ENCODE measurements around the gene PCDH9. TPM values are rescaled to one million over a fixed set of nuclear protein-coding genes. Genes with fewer than 3 reads are reported as not detected.

The PCDH9 gene
- polyA plus RNA-seq, 3 donors: 0.03 TPM; not detected in 1

DNA sequence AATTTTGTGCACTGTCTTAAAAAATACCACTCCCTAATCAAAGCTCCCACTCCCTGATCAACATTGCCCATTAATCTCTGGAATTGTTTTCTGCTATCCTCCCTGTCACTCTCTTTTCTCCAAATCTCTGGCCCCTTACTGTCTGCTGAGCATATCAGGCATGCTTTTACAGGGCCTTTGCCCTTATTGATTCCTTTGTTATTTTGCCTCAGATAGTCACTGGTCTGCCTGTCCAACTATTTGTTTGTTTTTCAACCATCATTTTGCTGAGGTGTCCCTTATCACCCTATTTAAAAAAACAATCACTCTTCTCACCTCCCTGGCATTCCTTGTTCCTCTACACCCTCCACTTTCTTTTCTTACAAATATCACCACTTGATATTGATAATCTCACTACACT is 153.0 kb downstream of the PCDH9 start:
- no peaks in the 10 kb centered on the region for H3K79me2 ChIP-seq (ENCODE audit: insufficient read depth, low read length)
- DNase-seq: no peak
- H3K27ac ChIP-seq (ENCODE audit: low read depth in 1 of 2, low read length in 2 of 2): no peak overlapping the region
- no peak overlapping the region for H3K9ac ChIP-seq (ENCODE audit: insufficient read depth, low read length, poor library complexity, severe bottlenecking)
- no peaks in the 10 kb centered on the region for H3K4me1 ChIP-seq (ENCODE audit: control insufficient read depth in 1 of 2, insufficient read depth in 2 of 2, low read length in 2 of 2)
- H2AFZ ChIP-seq (ENCODE audit: insufficient read depth, low read depth, low read length, poor library complexity, severe bottlenecking): no peak overlapping the region
- no peaks in the 10 kb centered on the region for H3K36me3 Mint-ChIP-seq
- H3K4me1 Mint-ChIP-seq: no peaks in the 10 kb centered on the region
- H3K4me3 Mint-ChIP-seq: no peak overlapping the region
- no peak overlapping the region for H3K4me3 ChIP-seq (replicated peaks in 1 of 3; ENCODE audit: low read depth in 2 of 3, low read length in 3 of 3)
- H3K27me3 ChIP-seq (ENCODE audit: control insufficient read depth in 2 of 2, insufficient read depth in 2 of 2, low read length in 2 of 2): no peaks in the 10 kb centered on the region
- H3K9me3 ChIP-seq (replicated peaks in 1 of 2; ENCODE audit: control insufficient read depth in 1 of 2, insufficient read depth in 1 of 2, low read length in 2 of 2): no peaks in the 10 kb centered on the region
- TF ChIP-seq, protein P1, sequence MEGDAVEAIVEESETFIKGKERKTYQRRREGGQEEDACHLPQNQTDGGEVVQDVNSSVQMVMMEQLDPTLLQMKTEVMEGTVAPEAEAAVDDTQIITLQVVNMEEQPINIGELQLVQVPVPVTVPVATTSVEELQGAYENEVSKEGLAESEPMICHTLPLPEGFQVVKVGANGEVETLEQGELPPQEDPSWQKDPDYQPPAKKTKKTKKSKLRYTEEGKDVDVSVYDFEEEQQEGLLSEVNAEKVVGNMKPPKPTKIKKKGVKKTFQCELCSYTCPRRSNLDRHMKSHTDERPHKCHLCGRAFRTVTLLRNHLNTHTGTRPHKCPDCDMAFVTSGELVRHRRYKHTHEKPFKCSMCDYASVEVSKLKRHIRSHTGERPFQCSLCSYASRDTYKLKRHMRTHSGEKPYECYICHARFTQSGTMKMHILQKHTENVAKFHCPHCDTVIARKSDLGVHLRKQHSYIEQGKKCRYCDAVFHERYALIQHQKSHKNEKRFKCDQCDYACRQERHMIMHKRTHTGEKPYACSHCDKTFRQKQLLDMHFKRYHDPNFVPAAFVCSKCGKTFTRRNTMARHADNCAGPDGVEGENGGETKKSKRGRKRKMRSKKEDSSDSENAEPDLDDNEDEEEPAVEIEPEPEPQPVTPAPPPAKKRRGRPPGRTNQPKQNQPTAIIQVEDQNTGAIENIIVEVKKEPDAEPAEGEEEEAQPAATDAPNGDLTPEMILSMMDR (IDR thresholded peaks at IDR 0.05): no peak
- H3K27me3 Mint-ChIP-seq (ENCODE audit: low read depth in 3 of 3): peaks cover under 1 to 2% (median 1%) of the 10 kb centered on the region in 3 donors
- H3K27ac Mint-ChIP-seq: no peak overlapping the region
- no peak overlapping the region for H3K4me2 ChIP-seq (replicated peaks; ENCODE audit: extremely low read depth, low read length, poor library complexity, severe bottlenecking)
- no peaks in the 10 kb centered on the region for H3K36me3 ChIP-seq (replicated peaks in 1 of 2; ENCODE audit: control insufficient read depth in 1 of 2, insufficient read depth in 2 of 2, low read length in 2 of 2)
- H4K20me1 ChIP-seq (ENCODE audit: insufficient read depth, low read length): no peaks in the 10 kb centered on the region
- intact Hi-C loops (cut with micrococcal nuclease): no loop called here
- H3K9me3 Mint-ChIP-seq: peaks cover 0 to 4% (median 2%) of the 10 kb centered on the region in 7 donors

GRCh38 chr13:67076378-67076777 is 153.8 kb downstream of the PCDH9 start:
- TF ChIP-seq, protein P1 (IDR thresholded peaks at IDR 0.05): no peak
- Mint-ChIP-seq H3K4me3 (no peak overlapping the region), H3K27ac (no peak overlapping the region), H3K9me3 (peaks cover 0 to 4% (median 1%) of the 10 kb centered on the region in 7 donors), H3K36me3 (no peaks in the 10 kb centered on the region), H3K4me1 (no peaks in the 10 kb centered on the region), H3K27me3 (ENCODE audit: low read depth in 3 of 3) (peaks cover 0 to 2% (median 1%) of the 10 kb centered on the region in 3 donors)
- Histone ChIP-seq H3K4me2 (replicated peaks; ENCODE audit: extremely low read depth, low read length, poor library complexity, severe bottlenecking) (no peak overlapping the region), H4K20me1 (ENCODE audit: insufficient read depth, low read length) (no peaks in the 10 kb centered on the region), H3K9me3 (replicated peaks in 1 of 2; ENCODE audit: control insufficient read depth in 1 of 2, insufficient read depth in 1 of 2, low read length in 2 of 2) (no peaks in the 10 kb centered on the region), H2AFZ (ENCODE audit: insufficient read depth, low read depth, low read length, poor library complexity, severe bottlenecking) (no peak overlapping the region), H3K9ac (ENCODE audit: insufficient read depth, low read length, poor library complexity, severe bottlenecking) (no peak overlapping the region), H3K79me2 (ENCODE audit: insufficient read depth, low read length) (no peaks in the 10 kb centered on the region), H3K27me3 (ENCODE audit: control insufficient read depth in 2 of 2, insufficient read depth in 2 of 2, low read length in 2 of 2) (no peaks in the 10 kb centered on the region), H3K36me3 (replicated peaks in 1 of 2; ENCODE audit: control insufficient read depth in 1 of 2, insufficient read depth in 2 of 2, low read length in 2 of 2) (no peaks in the 10 kb centered on the region), H3K27ac (ENCODE audit: low read depth in 1 of 2, low read length in 2 of 2) (no peak overlapping the region), H3K4me3 (replicated peaks in 1 of 3; ENCODE audit: low read depth in 2 of 3, low read length in 3 of 3) (no peak overlapping the region), H3K4me1 (ENCODE audit: control insufficient read depth in 1 of 2, insufficient read depth in 2 of 2, low read length in 2 of 2) (no peaks in the 10 kb centered on the region)
- no CpG with 5 or more reads among the region's 3 CpGs for WGBS (ENCODE audit: insufficient coverage)
- intact Hi-C loops (cut with micrococcal nuclease): no loop called here
- DNase-seq: no peak
